Retinal pigment epithelial cell (primary cell): ENCODE measurements around the gene CRIM1.

ENCODE experiments used
- DNase-seq: peaks from one replicate; pipeline ENCODE4 v3.0.0-alpha.2; 2010; ENCODE audit warnings: low read depth
- H3K4me3 ChIP-seq: 2 replicates; pipeline ENCODE4 v1.5.1; 2011; ENCODE audit warnings: mild to moderate bottlenecking, low read length, control low read depth, moderate library complexity
- TF ChIP-seq, protein P1 (sequence below): conservative IDR thresholded peaks from 2 replicates; pipeline ENCODE4 v1.5.1; 2011; ENCODE audit warnings: low read depth, low read length, control low read depth, inconsistent platforms

The CRIM1 gene

DNA sequence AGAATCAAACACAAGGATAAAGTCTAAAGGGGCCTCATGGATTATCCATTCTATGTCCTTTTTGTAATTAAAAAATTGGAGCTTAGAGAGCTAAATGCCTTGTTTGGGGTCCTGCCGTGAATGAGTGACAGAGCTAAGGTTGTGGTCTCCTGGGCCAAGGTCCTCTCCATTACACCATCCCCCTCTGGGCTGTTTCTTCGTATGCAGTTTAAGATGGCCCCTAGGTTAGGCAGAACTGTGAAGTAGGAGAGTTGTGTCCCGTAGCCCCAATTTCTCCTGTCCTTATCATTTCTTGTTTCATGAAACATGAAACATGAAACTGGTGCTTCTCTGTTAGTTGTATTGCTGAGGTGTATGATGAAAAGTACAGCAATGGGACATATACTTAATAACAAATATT, 32.9 kb downstream of the CRIM1 start:
- no peak for DNase-seq
- H3K4me3 ChIP-seq, result no peak overlapping the region
- TF ChIP-seq, protein P1, sequence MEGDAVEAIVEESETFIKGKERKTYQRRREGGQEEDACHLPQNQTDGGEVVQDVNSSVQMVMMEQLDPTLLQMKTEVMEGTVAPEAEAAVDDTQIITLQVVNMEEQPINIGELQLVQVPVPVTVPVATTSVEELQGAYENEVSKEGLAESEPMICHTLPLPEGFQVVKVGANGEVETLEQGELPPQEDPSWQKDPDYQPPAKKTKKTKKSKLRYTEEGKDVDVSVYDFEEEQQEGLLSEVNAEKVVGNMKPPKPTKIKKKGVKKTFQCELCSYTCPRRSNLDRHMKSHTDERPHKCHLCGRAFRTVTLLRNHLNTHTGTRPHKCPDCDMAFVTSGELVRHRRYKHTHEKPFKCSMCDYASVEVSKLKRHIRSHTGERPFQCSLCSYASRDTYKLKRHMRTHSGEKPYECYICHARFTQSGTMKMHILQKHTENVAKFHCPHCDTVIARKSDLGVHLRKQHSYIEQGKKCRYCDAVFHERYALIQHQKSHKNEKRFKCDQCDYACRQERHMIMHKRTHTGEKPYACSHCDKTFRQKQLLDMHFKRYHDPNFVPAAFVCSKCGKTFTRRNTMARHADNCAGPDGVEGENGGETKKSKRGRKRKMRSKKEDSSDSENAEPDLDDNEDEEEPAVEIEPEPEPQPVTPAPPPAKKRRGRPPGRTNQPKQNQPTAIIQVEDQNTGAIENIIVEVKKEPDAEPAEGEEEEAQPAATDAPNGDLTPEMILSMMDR, result no peak

DNA sequence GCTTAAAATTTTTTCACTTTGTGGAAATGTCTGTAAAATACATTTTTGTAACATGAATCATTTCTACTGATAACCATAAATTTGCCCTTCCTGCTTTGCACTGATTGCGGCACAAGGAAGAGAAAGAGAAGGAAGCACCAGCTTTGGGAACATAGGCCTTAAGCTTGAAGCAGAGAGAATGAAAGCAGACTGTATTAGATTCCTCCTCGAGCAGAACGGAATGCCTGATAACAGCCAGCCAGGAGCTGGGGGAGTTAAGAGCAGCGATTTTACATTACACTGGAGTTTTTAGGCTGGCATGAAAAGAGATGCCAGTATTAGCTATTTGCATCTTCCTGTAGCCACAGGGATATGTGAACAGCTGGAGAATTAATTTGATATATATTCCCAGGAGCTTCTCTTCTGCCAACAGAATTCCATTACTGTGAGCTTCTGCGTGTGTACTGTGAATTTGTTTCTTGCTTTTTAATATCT, 33.5 kb downstream of the CRIM1 start:
- DNase-seq, result no peak
- TF ChIP-seq, protein P1, result no peak
- H3K4me3 ChIP-seq, result no peak overlapping the region

DNA sequence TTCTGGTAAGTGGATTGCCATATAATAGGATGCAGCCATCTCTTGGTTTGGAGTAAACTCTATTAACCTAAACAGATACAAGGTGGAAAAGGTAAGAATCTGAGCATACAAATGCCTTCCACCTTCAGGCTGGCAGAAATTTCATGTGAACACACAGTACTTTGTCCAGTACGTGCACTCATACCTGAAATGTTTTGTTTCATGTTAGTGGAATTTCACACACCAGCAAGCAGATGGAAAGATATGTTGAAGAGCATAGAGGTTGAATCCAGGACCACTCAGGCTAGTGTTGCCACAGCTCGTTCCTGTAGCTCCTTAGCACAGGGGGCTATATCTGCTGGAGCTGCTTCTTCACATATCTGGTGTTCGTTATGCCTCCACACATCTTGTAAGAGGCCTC, 34.0 kb downstream of the CRIM1 start:
- TF ChIP-seq, protein P1, result no peak
- no peak for DNase-seq
- H3K4me3 ChIP-seq, result no peak overlapping the region

DNA sequence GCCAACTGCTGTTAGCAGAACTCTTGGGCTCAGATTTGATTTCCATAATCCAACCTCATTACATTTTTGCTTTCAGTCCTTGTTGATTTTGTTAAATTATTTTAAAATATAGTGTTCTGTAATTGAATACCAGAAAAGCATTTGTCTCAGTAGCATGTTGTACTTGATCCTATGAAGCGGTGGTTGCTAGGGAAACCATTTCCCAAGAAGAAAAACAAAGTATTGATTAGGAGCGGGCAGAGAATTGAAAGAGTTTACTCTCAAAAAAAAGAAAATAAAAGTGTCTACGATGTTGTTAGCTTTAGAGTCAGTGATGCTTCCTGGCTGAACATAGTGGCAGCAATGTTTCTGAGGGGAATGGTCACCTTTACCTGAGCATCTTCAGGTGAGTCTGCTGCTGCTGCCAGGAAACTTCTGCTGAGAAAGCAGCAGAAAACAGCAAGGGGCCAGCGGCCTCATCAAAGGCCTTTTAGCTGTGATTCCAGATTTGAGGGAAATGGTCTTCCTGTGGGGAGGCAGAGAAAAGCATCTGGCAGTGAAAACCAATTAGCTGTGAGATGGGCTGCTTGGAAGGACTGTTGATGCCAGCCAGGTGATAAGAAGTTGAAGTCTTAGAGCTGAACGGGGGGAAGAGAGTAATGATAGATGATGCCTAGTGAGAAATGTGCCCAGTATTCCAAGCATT, 37.1 kb downstream of the CRIM1 start:
- DNase-seq, result no peak
- TF ChIP-seq, protein P1, result no peak
- no peak overlapping the region for H3K4me3 ChIP-seq

DNA sequence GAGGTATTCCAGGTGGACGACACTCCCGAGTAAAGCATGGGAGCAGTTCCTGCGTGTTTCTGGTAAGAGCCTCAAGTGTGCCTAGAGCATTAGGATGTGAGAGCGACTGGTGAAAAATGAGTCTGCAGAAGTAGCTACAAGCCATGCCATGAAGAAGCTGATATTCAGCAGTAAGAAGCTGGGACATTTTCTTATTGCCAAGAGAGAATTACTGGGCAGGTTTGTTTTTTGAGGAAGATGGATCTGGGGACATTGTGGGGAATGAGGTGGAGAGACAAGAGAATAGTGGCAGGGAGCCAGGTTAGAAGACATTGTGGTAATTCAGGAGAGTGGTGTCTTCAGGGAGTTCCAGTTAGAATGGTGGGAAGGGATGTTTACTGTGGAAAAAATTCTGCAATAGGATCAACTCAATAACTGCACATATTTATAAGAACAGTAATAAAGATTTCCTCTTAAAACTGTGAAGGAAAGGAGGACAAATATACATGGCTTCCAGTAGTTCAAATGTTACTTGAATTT, 38.2 kb downstream of the CRIM1 start:
- no peak overlapping the region for H3K4me3 ChIP-seq
- no peak for DNase-seq
- TF ChIP-seq, protein P1, result no peak

DNA sequence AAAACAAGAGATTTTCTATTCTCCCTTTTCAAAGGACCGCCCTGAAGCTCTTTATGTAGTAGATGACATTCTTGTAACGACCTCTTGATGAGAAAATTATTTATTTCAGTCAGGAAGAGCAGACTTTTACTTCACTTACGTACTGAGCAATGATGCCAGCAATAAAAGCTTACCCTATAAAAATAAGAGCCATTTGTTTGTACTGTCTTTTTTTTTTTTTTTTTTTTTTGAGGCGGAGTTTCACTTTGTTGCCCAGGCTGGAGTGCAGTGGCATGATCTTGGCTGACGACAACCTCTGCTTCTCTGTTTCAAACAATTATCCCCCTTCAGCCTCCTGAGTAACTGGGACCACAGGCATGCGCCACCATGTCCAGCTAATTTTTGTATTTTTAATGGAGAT, 39.2 kb downstream of the CRIM1 start:
- H3K4me3 ChIP-seq, result no peak overlapping the region
- TF ChIP-seq, protein P1, result no peak
- DNase-seq, result no peak

DNA sequence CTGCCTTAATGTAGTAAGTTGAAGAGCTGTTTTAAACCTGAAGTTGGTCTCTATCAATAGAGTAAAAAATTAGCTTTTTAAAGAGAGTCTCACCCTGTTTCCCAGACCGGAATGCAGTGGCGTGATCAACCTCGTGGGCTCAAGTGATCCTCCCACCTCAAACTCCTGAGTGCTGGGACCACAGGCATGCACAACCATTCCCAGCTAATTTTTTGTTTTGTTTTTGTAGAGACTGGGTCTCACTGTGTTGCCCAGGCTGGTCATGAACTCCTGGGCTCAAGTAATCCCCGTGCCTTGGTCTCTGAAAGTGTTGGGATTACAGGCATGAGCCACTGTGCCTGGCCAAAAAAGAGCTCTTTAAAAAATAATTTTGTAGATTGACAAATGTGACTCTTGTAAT, 40.3 kb downstream of the CRIM1 start:
- TF ChIP-seq, protein P1, result no peak
- no peak for DNase-seq
- H3K4me3 ChIP-seq, result no peak overlapping the region
